ENCODE results near the gene NSMCE3.

NSMCE3 gene

DNA sequence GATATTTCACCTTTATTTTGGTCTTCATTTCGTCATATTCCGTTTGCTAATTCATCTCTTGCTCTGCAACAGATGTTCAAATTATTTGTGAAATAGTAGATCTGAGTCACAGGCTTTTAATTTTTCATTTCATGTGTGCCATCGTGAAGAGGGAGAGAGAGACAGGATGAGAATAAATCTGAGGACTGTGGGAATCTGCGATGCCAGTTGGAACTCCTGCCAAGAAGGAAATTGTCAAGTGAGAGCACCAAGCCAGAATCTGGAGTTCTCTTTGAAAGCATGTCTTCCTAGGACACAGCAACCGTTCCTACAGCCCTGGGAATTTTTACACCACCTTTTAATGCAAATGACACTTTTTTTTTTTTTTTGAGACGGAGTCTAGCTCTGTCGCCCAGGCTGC, 48.8 kb downstream of the NSMCE3 start:
- DNase-seq (ENCODE audit: low spot score): no peak

DNA sequence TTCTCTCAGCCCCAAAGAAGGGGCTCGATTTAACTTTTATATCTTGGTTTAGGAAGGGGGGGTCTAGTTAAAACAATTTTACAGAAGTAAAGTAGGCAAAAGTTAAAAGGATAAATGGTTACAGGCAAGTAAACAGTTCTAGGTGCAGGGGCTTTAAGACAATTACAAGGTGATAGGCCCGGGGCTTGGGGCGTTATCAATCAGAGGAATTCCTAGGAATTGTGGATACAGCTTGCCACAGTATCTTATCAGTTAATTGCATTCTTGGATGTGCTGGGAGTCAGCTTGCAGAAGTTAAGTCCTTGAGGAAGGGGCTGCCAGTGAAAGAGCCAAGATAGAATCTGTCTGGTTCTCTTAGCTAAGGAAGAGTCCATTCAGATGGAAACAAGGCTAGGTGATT, 52.7 kb downstream of the NSMCE3 start:
- no peak for DNase-seq (ENCODE audit: low spot score)
